GM18867 (cell line): ENCODE data around the gene TNFRSF8.

Source experiments
- ATAC-seq: cut with Tn5 transposase; IDR thresholded peaks from one replicate; pipeline ENCODE4 v1.9.1; 2021; ENCODE audit warnings: mild to moderate bottlenecking, moderate library complexity; ENCODE audit not compliant: unreplicated experiment

The TNFRSF8 gene

GRCh38 chr1:12185918-12186678 lies 123.0 kb downstream of the TNFRSF8 start:
- no peak for ATAC-seq

DNA sequence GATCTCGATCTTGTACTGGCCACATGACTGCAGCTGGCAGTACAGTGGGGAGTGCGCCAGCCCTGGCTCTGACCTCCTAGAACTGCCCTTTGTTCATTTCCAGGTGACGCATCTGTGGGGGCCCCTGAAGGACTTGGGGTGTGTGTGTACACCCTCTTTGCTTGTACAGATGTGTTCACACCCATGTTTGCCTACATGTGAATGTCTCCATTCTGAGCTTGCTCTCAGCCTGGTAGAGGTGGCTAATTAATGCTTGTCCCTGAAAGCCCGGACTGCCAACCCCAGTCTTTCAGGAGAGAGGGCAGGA lies 123.5 kb downstream of the TNFRSF8 start:
- ATAC-seq, result no peak

- no peak for ATAC-seq
Observed at GRCh38 chr1:12188115-12188514, 125.0 kb downstream of the TNFRSF8 start.

DNA sequence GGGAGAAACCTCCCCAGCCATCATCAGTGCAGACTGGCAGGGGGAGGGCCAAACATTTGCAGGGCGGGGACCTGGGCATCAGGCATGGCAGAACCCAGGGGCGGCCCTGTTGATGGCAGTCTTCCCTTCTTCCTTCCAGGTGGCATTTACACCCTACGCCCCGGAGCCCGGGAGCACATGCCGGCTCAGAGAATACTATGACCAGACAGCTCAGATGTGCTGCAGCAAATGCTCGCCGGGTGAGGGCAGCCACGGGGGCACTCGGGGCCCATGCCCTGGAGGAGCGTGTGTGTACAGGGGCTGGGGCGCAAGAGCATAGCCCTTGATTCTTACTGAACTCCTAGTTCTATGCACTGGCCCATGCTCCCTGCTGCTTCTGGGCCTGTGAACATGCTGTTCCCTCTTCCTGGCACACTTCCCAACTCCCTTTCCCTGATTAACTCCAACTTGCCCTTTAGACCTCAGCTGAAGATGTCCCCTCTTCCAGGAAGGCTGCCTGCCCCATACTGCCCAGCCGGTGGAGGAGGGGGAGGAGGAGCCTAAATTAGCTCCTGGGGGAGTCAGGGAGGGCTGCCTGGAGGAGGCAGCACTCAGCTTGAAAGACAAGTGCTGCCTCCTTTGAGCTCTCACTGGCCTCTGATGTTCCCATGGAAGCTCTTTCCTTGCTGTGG lies 125.7 kb downstream of the TNFRSF8 start:
- ATAC-seq, result no peak

- no peak for ATAC-seq
Observed at GRCh38 chr1:12189328-12189682, 126.2 kb downstream of the TNFRSF8 start.

DNA sequence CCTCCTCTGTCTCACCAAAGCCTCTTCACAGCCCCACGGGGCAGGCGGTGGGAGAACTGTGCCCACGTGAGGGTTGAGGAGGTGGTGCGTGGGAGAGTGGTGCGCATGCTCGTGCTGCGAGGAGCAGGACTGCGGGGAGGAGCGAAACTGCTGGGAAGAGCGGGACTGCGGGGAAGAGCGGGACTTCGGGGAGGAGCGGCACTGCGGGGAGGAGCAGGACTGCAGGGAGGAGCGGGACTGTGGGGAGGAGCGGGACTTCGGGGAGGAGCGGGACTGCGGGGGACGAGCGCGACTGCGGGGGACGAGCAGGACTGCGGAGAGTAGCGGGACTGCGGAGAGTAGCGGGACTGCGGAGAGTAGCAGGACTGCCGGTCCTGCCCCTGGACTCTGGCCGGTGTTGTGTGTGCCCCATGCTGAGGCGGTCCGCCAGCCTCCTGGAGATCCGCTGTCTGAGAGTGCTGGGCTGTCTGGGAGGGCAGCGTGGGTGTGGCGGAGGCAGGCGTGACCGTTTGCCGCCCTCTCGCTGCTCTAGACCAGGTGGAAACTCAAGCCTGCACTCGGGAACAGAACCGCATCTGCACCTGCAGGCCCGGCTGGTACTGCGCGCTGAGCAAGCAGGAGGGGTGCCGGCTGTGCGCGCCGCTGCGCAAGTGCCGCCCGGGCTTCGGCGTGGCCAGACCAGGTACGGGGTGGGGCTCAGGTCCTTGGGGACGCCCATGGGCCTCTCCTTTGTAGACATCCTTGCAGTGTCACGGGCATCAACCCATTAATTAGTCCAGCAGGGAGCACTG lies 128.3 kb downstream of the TNFRSF8 start:
- ATAC-seq, result no peak
